Hepatocyte (in vitro differentiated cells): Measurements from ENCODE around the gene EPHA4. TPM values are rescaled to one million over a fixed set of nuclear protein-coding genes. Genes with fewer than 3 reads are reported as not detected.
A peak's percentile ranks its signal among the peaks of the same experiment; 100 is the strongest.

Experiments used
- DNase-seq: peaks from one replicate; pipeline ENCODE4 v3.0.0-alpha.2; 2016; ENCODE audit warnings: low spot score
- H2AFZ ChIP-seq: fragments of 200-600 bp; sonication (generic); 2 replicates; pipeline ENCODE4 v1.6.0; 2016; ENCODE audit warnings: antibody characterized with exemption, mild to moderate bottlenecking
- H3K27ac ChIP-seq: fragments of 200-600 bp; sonication (generic); 2 replicates; pipeline ENCODE4 v1.5.1; 2016; ENCODE audit warnings: mild to moderate bottlenecking
- H3K27me3 ChIP-seq: fragments of 200-600 bp; sonication (generic); 2 replicates; pipeline ENCODE4 v1.6.1; 2016
- H3K36me3 ChIP-seq: fragments of 200-600 bp; sonication (generic); replicated peaks from 2 replicates; pipeline ENCODE4 v1.5.1; 2016; ENCODE audit warnings: low read depth; ENCODE audit not compliant: insufficient read depth
- H3K4me1 ChIP-seq: fragments of 200-600 bp; sonication (generic); 2 replicates; pipeline ENCODE4 v1.5.1; 2016; ENCODE audit warnings: mild to moderate bottlenecking, moderate library complexity; ENCODE audit not compliant: insufficient read depth
- H3K4me2 ChIP-seq: fragments of 200-600 bp; sonication (generic); 2 replicates; pipeline ENCODE4 v1.6.0; 2016
- H3K4me3 ChIP-seq: fragments of 200-600 bp; sonication (generic); 2 replicates; pipeline ENCODE4 v1.5.1; 2016; ENCODE audit warnings: mild to moderate bottlenecking
- H3K79me2 ChIP-seq: fragments of 200-600 bp; sonication (generic); 2 replicates; pipeline ENCODE4 v1.6.0; 2017; ENCODE audit warnings: mild to moderate bottlenecking
- H3K9me2 ChIP-seq: fragments of 200-600 bp; sonication (generic); replicated peaks from 2 replicates; pipeline ENCODE4 v1.6.0; 2017; ENCODE audit warnings: mild to moderate bottlenecking; ENCODE audit not compliant: insufficient read depth
- H3K9me3 ChIP-seq: fragments of 200-600 bp; sonication (generic); 2 replicates; pipeline ENCODE4 v1.5.1; 2016; ENCODE audit warnings: low read depth, mild to moderate bottlenecking
- H4K20me1 ChIP-seq: fragments of 200-600 bp; sonication (generic); 2 replicates; pipeline ENCODE4 v1.6.0; 2016; ENCODE audit warnings: mild to moderate bottlenecking; ENCODE audit not compliant: insufficient read depth, poor library complexity, severe bottlenecking
- CTCF ChIP-seq: fragments of 200-600 bp; sonication (generic); IDR thresholded peaks from 2 replicates; pipeline ENCODE4 v1.5.1; 2016; ENCODE audit warnings: antibody characterized with exemption, mild to moderate bottlenecking; ENCODE audit not compliant: poor library complexity
- EZH2 ChIP-seq: fragments of 200-600 bp; sonication (generic); IDR thresholded peaks from 2 replicates; pipeline ENCODE4 v1.6.1; 2016; ENCODE audit warnings: antibody characterized with exemption, mild to moderate bottlenecking, borderline replicate concordance
- EZH2phosphoT487 ChIP-seq: fragments of 200-600 bp; sonication (generic); IDR thresholded peaks from one replicate; pipeline ENCODE4 v1.6.1; 2018; ENCODE audit warnings: antibody characterized with exemption, mild to moderate bottlenecking, low read depth, moderate library complexity; ENCODE audit not compliant: unreplicated experiment, severe bottlenecking
- WGBS: methylation state at CpG from one replicate; pipeline ENCODE4 v1.1.6; 2016; ENCODE audit warnings: low lambda C conversion rate; ENCODE audit errors: missing lambda C conversion rate; 5-methylcytosine and 5-hydroxymethylcytosine counted together
- polyA plus RNA-seq: library from polyadenylated mRNA; unstranded; fragments of >200 nt; fragmentation: Nextera tagmentation; extraction: Ambion mirVana; gene quantifications from 2 replicates; pipeline ENCODE4 v1.2.1, GENCODE V29; 2016
- total RNA-seq: library from RNA; depleted of rRNA; stranded (reverse); fragments of >200 nt; gene quantifications from 2 replicates; pipeline ENCODE4 v1.2.3, GENCODE V29; 2014

Gene EPHA4
- total and polyA plus RNA-seq, 2 experiments from 2014 or later = 7.8 to 36.8 TPM

DNA sequence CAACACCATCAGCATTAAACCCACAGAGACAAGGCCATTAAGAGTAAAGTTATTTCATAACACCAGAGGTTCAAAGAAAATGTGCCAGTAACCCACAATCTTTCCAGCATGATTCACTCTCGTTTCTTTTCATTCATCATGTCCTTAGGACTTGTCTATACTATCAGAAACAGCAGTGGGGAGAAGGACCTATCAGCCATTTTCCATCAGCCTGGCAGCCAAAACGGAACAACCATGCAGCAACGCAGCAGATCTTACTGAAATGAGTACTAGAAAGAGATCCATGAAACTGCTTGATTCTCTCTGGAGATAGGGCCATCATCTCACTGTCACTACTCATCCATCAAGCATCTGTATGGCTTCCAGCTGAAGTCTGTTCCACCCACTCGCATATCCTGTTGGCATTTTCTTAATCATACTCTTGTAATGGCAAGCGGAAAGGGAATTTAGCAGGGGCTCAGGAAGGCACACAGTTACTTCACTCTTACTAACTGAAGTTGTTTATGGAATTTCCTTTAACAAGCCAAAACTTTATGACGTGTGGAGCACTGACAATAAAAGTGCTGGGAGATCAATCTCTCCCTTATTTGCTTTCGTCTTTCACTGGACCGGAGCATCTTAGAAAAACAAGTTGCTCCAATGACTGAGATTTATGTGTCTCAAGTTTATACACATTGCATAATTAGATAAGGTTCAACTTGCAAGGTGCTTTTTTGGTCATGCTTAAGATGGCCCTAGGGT lies 69.7 kb downstream of the EPHA4 start:
- Histone ChIP-seq H3K9me3 (no peaks in the 10 kb centered on the region), H3K4me1 (peaks cover 14% of the 10 kb centered on the region), H3K79me2 (peaks cover 13% of the 10 kb centered on the region), H3K27ac (no peak overlapping the region), H3K4me2 (no peak overlapping the region), H3K9me2 (no peaks in the 10 kb centered on the region), H3K27me3 (no peaks in the 10 kb centered on the region), H3K36me3 (no peaks in the 10 kb centered on the region), H3K4me3 (no peak overlapping the region), H4K20me1 (no peaks in the 10 kb centered on the region), H2AFZ (no peak overlapping the region)
- 66% methylated on average over 8 of the region's 8 CpGs for WGBS
- TF ChIP-seq EZH2phosphoT487 (no peak), EZH2 (no peak), CTCF (no peak)
- no peak for DNase-seq

- H2AFZ ChIP-seq = no peak overlapping the region
- no peaks in the 10 kb centered on the region for H3K9me2 ChIP-seq
- TF ChIP-seq EZH2phosphoT487 = no peak
- no peak for TF ChIP-seq EZH2
- TF ChIP-seq CTCF = no peak
- peaks cover 14% of the 10 kb centered on the region for H3K4me1 ChIP-seq
- no peaks in the 10 kb centered on the region for H3K27me3 ChIP-seq
- H4K20me1 ChIP-seq = no peaks in the 10 kb centered on the region
- H3K4me2 ChIP-seq = peak overlapping the region; percentile 26
- no peaks in the 10 kb centered on the region for H3K9me3 ChIP-seq
- H3K4me3 ChIP-seq = no peak overlapping the region
- no peak for DNase-seq
- no peaks in the 10 kb centered on the region for H3K36me3 ChIP-seq
- H3K27ac ChIP-seq = no peak overlapping the region
- peaks cover 10% of the 10 kb centered on the region for H3K79me2 ChIP-seq
- 92% methylated on average over 4 of the region's 4 CpGs for WGBS
These were observed 70.2 kb downstream of the EPHA4 start for GRCh38 chr2:221501883-221502269.

- H3K4me1 ChIP-seq = peaks cover 14% of the 10 kb centered on the region
- DNase-seq = no peak
- no peak overlapping the region for H3K4me3 ChIP-seq
- no peaks in the 10 kb centered on the region for H4K20me1 ChIP-seq
- H3K79me2 ChIP-seq = peaks cover 10% of the 10 kb centered on the region
- no peaks in the 10 kb centered on the region for H3K9me3 ChIP-seq
- WGBS = 52% methylated on average over 10 of the region's 10 CpGs
- no peaks in the 10 kb centered on the region for H3K27me3 ChIP-seq
- no peak overlapping the region for H2AFZ ChIP-seq
- H3K4me2 ChIP-seq = peak overlapping the region; percentile 26
- H3K27ac ChIP-seq = no peak overlapping the region
- H3K9me2 ChIP-seq = no peaks in the 10 kb centered on the region
- H3K36me3 ChIP-seq = no peaks in the 10 kb centered on the region
- no peak for TF ChIP-seq EZH2phosphoT487
- TF ChIP-seq CTCF = no peak
- no peak for TF ChIP-seq EZH2
These were observed 70.8 kb downstream of the EPHA4 start for GRCh38 chr2:221501210-221501882.
